Left ventricle myocardium superior (tissue), 1 donor: ENCODE measurements around the gene TMEM138. TPM values are rescaled to one million over a fixed set of nuclear protein-coding genes. Genes with fewer than 3 reads are reported as not detected.

ENCODE experiments used
- ATAC-seq: fragments of 200-7000 bp; cut with Tn5 transposase; one replicate; pipeline ENCODE4 v1.9.1; 2020; ENCODE audit warnings: mild to moderate bottlenecking, moderate library complexity
- DNase-seq: peaks from one replicate; pipeline ENCODE4 v3.0.0-alpha.2; 2020
- intact Hi-C: fragments of 100-400 bp; cut with micrococcal nuclease; formaldehyde crosslinking; loops from one replicate; pipeline ENCODE4 v1.11.0; 2022
- total RNA-seq: library from RNA; stranded (reverse); fragmentation: NEBNext Ultra II Directional; extraction: Animal tissue kit (Norgen Biotek cat#: 25700); gene quantifications from one replicate; pipeline ENCODE4 v1.2.1, GENCODE V29; 2021
- donor health status: DM: no; HTN: yes; CAD: no; lungs with severe emphysema.

TMEM138 gene
- total RNA-seq, 1 donor from 2014 or later, result 16.1 TPM

DNA sequence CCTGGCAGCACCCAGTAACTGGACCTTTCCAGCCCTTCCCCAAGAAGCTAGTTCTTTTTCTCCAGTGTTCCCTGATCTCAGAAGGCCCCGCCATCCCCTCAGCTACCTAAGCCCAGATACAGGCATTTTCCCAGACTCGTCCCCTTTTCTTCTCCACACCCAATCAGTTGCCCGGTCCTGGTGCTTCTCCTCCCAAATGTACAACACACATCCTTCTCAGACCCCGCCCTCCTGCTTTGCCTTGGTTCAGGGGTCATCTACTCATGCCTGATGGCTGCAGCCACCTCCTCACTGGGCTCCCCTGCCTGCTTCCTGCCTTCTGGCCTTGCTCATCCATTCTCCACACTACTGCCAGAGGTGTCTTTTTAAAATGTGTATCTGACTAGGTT lies 22.7 kb upstream of the TMEM138 start:
- intact Hi-C loops, result no loop called here
- ATAC-seq (no peak), DNase-seq (no peak)

DNA sequence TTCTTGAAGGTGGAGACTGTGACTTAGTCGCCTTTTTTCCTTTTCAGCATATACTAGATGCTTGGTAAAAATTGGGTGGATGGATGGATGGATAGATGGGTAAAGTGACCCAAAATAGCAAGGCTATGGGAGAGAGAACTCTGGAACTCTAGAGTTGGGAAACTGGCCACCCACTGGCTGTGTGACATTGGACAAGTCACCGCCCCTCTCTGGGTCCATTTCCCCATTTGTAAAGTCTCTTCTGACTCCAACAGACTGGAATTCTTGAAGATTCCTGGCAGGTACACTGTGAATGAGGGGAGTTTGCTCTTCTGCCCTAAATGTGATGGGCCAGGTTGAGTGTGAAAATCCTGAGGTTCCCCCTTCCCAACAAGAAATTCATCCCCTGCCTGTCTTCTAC lies 21.2 kb upstream of the TMEM138 start:
- ATAC-seq (no peak), DNase-seq (no peak)
- intact Hi-C loops, result no loop called here

DNA sequence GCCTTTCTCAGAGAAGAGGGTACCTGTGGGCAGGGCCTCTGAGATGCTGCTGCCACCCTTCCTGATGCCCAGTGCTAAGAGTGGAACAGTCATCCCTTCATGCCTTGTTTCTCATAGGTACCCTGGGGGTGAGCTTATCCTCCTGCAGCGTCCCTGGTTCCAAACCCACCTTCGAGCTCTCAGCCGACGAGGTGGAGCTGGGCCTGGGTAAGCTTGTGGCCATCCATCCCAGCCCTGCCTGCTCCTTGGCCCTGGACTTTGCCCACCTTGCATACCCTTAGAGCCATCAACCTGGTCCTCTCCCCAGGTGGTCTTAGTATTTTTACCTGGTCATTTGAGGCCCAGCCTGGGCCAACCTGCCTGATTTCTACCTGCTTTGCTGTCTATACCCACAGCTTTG lies 20.5 kb upstream of the TMEM138 start:
- intact Hi-C loops, result no loop called here
- ATAC-seq, result no peak
- no peak for DNase-seq

DNA sequence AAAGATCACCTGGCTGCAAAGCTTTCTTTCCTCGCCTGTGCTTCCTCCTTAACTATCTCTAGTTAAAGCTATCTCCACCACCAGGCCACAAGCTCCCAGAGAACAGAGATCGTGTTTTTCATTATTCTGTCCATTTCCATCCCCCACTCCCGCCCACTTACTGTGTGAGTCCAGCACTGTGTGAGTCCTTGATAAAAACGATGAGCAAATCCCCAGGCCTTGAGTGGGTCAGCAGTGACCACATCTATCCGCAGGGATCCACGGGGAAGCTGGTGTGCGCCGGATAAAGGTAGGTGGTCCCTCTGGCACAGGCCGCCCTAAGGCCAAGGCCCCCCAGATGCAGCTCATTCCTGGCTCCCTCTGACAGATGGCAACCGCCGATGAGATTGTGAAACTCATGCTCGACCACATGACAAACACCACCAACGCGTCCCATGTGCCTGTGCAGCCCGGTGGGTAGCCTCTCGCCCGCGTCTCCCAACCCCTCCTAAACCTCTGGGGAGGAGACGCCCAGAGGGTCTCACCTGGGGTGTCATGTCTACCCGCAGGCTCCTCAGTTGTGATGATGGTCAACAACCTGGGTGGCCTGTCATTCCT lies 19.9 kb upstream of the TMEM138 start:
- intact Hi-C loops, result no loop called here
- no peak for DNase-seq
- ATAC-seq, result no peak

DNA sequence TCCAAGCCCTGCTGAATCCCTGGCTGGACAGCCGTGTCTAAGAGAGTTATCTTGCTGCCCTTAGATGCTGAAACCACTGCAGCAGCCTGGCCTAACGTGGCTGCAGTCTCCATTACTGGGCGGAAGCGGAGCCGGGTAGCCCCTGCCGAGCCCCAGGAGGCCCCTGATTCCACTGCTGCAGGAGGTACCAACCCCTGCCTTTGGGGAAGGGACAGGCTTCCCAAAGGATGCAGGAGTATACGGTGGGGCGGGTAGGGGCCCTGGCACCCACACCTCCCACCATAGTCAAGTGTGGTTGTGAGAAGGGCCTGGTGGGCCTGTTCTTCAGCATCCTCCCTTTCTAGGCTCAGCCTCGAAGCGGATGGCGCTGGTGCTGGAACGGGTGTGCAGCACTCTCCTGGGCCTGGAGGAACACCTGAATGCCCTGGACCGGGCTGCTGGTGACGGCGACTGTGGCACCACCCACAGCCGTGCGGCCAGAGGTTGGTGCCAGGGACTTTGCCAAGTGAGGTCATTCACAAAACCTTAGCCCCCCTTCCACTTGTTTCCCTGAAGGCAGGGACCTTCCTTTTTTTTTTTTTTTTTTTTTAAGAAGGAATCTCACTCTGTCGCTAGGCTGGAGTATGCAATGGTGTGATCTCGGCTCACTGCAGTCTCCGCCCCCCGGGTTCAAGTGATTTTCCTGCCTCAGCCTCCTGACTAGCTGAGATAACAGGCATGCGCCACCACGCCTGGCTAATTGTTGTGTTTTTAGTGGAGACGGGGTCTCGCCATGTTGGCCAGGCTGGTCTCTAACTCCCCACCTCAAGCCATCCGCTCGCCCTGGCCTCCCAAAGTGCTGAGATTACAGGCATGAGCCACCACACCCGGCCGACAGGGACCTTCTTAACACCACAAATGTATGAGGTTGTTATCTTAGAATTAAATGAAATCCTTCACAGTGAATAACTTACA lies 18.1 kb upstream of the TMEM138 start:
- no peak for DNase-seq

DNA sequence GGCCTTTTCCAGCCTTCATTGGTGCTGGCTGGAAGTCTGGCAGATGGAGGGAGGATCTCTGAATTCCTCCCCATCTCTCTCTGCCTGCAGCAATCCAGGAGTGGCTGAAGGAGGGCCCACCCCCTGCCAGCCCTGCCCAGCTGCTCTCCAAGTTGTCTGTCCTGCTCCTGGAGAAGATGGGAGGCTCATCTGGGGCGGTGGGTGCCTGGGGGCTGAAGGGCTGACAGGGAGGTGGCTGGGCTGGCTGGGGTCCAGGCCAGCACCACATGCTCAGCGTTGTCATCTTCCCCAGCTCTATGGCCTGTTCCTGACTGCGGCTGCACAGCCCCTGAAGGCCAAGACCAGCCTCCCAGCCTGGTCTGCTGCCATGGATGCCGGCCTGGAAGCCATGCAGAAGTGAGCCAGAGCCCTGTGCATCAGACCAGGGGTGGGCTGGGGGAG lies 17.0 kb upstream of the TMEM138 start:
- DNase-seq (no peak), ATAC-seq (peak; percentile 21)
- intact Hi-C loops, result no loop called here

More for the DNA sequence above, 18.1 kb upstream of the TMEM138 start:
- ATAC-seq, result no peak
- intact Hi-C loops, result no loop called here

DNA sequence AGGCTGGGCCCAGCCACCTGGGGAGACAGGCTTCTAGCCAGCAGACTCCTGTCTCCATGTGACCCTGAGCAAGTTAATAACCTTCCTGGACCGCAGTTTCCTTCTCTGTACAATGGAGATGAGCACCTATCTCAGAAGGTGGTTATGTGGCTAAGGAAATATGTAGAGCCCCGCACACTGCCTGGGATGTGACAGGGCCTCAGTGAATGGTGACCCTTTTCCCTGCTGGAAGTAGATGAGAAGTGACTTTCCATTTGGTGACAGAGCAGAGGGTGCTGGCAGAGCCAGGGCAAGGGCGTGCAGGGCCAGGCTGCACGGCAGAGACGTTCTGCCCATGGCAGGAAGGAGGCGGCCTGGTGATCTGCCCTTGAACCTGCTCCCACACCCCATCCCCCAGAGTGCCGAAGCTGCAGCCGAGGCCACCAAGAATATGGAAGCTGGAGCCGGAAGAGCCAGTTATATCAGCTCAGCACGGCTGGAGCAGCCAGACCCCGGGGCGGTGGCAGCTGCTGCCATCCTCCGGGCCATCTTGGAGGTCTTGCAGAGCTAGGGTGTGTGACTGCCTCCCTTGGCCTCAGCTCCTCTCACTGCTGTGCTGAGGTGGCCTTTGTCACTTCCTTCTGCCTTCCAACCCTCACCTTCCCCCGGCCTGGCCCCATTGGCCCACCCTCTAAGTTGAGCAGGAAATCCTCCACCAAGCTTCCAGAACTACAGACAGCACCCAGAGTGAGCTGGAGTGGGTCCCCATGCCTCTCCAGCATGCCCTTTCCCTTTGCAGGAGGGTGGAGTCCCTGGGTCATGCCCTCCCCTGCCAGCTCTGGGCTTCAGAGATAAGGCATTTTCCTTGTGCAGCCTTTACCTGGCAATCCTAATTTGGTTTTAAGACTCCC lies 16.0 kb upstream of the TMEM138 start:
- intact Hi-C loops, result no loop called here
- ATAC-seq (no peak), DNase-seq (no peak)

DNA sequence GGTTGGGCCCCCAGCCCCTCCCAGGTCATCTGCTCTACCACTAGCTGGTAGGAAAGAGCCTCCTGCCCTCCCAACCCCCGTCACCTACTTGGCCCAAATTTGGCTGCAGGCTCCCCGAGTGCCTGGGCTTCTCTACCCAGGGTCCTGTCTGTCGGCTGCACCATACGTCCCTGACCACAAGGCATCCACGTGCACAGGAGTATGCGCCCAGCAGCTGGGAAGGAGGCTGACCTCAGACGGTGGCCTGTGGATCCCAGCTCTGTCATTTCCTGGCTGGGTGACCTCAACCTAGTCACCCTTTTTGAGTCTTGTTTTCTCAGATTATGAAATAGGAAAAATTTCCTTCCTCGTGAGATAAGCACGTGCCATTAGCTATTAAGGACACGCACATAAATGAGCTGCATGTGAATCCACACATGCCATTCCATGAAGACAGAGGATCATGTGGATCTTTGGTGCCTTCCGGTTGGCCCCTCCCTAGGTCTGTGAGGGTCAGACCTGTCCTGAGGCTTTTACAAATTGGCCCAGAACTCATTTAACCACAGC lies 14.2 kb upstream of the TMEM138 start:
- intact Hi-C loops, result no loop called here
- DNase-seq, result peak; percentile 35
- ATAC-seq, result peak; percentile 47

DNA sequence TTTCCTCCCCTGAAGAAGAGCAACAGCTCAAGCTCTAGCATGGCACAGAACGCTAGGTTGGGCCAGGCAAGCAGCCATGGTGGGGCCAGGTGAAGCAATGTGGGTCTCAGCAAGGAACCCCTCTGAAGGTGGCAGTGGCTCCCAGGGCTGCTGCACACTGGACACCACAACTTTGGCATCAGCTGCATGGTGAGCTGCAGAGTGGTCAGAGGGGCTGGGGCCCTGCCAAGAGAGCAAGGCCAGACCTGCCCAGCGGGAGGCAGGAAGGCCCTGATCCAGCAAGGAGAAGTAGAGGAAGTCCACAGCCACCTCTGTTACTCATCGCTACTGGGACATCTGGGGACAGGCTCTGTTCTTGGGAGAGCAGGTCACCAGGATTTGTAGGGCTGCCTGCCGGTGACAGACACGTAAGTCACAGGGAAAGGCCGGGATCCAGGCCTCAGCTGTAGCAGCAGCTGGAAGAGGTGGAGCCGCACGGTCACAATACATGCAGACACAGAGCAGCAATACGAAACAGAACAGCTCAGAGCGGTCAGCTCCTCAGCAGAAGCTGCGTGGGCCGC lies 12.9 kb upstream of the TMEM138 start:
- ATAC-seq (no peak), DNase-seq (no peak)
- intact Hi-C loops, result no loop called here

DNA sequence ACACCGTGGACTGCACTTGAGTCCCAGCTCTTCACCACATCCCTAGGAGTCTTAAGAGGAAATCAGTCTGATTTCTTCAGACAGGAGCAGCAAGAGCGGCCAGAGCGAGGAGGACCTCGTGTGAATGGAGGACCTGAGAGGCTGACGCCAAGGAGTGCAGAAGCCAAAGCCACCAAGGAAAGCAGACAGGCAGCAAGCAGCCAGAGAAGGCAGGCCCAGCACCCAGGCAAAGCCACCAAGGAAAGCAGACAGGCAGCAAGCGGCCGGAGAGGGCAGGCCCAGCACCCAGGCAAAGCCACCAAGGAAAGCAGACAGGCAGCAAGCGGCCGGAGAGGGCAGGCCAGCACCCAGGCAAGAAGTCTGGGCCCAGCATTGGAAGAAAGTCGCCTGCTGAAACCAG lies 12.3 kb upstream of the TMEM138 start:
- ATAC-seq, result no peak
- intact Hi-C loops, result no loop called here
- DNase-seq, result no peak

DNA sequence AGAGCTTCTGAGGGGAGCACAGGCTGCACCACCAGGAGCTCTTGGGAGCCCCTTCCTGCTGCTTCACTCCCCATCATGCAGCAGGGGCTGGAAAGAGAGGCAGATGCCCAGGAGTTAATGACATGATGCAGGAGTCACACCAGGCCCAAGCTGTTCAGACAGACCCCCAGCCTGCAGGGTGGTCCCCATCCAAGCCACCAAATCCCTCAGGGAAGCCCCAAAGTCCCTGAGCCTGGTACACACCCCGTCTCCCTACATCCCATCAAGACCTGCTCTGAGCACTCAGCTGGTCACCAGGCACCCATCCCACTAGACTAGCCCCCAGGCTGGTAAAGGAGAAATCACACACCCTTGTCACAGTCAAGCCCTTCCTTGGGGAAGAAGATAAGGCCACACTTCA lies 11.8 kb upstream of the TMEM138 start:
- intact Hi-C loops, result no loop called here
- ATAC-seq (no peak), DNase-seq (no peak)

DNA sequence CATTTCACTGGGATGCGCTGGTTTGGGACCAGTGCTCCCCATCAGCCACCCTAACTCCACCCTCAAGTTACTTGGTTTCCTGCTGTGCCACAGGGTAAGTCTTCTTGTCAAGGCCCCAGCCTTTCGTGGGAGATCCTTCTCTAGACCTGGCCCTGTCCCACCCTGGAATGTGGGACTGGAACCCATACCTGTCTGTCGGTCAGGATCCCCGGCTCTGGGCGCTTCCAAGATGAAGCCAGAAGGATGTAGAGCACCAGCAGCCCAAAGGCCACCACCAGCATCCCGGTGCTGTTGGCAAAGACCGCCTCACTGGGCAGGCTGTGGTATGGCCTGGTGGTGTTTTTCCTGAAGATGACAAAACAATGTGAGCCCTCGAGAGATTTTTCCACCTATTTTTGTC lies 11.4 kb upstream of the TMEM138 start:
- ATAC-seq, result no peak
- intact Hi-C loops, result no loop called here
- DNase-seq, result no peak

DNA sequence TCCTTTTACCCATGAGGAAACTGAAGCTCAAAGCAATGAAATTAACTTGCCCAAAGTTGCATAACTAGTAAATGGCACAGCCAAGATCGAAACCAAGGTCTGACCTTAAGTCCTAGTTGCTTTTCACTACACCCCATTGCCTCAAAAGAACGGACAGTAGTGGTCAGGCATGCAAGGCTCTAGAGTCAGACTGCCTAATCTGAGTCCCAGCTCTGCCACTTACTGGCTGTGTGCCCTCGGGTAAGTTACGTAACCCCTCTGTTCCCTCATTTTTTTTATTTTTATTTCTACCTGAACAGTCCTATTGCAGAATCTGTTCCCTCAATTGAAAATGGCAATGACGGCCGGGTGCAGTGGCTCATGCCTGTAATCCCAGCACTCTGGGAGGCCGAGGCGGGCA lies 10.1 kb upstream of the TMEM138 start:
- ATAC-seq, result no peak
- intact Hi-C loops, result no loop called here
- no peak for DNase-seq

DNA sequence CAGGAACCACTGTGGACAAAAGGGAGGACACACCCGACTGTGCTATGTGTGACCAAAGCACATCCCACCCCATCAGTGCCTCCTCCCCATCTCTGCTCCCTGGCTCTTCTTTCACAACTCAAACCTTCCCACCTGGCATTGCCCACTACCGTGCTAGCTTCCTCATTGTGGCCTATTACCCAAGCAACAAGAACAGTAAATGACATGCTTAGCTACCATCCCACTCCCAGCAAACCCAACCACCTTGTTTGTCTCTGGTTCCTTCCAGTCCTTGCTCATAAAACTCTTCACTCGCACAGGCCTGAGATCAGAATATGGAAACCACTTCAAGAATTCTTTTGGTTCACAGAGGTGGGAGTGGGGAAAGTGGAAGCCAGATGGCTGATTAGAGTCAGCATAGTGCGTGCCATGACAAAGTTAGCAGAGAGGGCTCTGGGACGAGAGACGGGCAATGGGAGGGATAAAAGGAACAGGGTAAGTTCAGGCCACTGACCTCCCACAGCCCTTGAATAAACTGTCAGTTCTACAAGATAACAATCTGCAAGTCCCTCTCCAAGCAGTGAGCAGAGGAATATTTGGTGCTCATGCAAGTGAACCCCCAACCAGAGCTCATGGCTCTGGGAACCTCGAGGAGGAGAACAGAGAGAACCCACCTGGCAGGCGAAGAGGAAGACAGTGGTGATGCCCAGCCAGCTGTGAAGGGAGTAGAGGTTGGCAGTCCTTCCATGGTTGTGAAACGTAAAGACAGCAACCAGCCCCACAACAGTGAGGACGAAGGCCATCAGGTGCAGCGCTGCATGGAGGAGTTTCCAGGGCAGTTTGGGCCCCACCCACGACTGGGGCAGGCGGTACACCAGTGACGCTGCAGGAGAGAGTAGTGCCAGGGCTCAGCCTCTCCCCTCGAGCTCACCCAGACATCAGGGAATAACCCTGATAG lies 8.8 kb upstream of the TMEM138 start:
- no peak for ATAC-seq
- intact Hi-C loops, result no loop called here

DNA sequence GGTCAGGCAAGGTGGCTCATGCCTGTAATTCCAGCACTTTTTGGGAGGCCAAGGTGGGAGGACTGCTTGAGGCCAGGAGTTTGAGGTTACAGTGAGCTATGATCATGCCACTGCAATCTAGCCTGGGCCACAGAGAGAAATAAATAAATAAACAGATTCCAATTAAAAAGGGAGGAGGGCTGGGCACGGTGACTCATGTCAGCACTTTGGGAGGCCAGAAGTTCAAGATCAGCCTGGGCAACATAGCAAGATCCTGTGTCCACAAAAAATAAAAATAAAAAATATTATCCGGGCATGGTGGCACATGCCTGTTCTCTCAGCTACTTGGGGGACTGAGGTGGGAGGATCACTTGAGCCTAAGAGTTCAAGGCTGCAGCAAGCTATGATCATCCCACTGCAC lies 8.0 kb upstream of the TMEM138 start:
- ATAC-seq, result no peak
- no peak for DNase-seq
- intact Hi-C loops, result no loop called here

More for the DNA sequence above, 8.8 kb upstream of the TMEM138 start:
- no peak for DNase-seq

DNA sequence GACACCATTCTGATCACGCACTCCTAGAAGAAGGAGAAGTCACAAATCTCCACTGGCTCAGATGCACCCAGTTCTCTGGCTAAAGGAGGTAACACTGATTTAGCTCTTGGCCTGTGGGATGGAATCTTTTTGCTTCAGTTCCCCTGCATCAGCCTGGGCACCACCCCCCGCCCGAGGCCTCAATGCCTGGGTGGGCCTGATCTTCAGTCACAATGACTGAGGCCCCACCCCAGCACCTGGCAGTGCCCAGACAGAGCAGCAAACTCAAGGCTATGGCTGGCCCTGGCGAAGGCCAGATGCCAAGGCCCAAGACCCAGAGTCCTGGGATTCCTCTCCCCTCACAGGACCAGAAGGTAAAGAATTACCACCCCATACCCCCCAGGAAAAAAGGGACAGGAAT lies 5.5 kb upstream of the TMEM138 start:
- intact Hi-C loops, result no loop called here
- ATAC-seq (no peak), DNase-seq (no peak)

DNA sequence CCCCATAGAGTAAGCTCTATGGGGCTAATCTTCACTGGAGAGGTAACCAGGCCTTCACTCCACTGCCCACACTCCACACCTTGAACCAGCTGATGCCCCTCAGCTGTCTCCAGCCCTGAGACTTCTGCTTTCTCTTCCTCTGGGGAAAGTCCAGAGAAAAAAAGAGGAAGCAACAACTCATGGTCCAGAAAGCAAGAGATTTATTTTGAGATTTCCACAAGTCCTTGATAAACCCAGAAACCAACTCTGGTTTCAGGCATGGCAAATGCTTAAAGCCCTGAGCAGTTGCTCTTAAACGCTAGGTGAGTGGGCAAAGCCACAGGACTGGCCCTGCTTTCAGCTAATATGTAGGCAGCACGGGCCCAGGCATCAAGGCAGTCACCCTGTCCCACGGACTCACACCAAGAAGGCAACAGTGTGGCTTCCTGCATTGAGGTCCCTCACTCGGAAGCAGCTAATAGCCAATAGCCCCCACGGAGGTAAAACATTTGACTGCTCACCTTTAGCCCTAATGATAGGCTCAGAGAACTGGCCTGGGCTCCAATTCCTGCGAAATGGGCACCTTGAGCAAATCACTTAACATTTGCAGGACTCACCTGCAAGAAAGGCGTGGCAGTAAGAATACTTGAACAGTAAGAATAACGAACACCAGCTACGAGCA lies 4.8 kb upstream of the TMEM138 start:
- ATAC-seq (no peak), DNase-seq (no peak)
- intact Hi-C loops, result no loop called here

DNA sequence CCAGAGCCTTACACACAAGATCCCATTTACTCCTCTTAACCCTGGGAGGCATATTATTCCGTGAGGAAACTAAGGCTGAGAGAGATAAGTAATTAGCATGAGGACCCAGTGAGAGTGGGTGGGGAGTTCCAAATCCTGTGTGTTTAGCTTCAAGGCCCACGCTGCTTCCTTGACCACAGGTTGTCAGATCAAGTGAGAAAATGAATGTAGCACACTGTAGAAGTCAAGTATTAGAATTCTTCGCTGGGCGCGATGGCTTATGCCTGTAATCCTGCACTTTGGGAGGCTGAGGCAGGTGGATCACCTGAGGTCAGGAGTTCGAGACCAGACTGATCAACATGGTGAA lies 4.3 kb upstream of the TMEM138 start:
- DNase-seq, result no peak
- intact Hi-C loops, result no loop called here
- no peak for ATAC-seq
